Mucosa of gallbladder (tissue), 1 donor: ENCODE results near the gene TXNDC8. TPM values are rescaled to one million over a fixed set of nuclear protein-coding genes. Genes with fewer than 3 reads are reported as not detected.

Experiments used
- DNase-seq: peaks from one replicate; pipeline ENCODE4 v3.0.0-alpha.2; 2020; ENCODE audit warnings: low spot score
- total RNA-seq: library from RNA; stranded (reverse); gene quantifications from one replicate; pipeline ENCODE4 v1.2.1, GENCODE V29; 2021
- donor health status: DM: no; HTN: no; CAD: no.

Gene TXNDC8
- total RNA-seq, 1 donor from 2014 or later, result not detected

DNA sequence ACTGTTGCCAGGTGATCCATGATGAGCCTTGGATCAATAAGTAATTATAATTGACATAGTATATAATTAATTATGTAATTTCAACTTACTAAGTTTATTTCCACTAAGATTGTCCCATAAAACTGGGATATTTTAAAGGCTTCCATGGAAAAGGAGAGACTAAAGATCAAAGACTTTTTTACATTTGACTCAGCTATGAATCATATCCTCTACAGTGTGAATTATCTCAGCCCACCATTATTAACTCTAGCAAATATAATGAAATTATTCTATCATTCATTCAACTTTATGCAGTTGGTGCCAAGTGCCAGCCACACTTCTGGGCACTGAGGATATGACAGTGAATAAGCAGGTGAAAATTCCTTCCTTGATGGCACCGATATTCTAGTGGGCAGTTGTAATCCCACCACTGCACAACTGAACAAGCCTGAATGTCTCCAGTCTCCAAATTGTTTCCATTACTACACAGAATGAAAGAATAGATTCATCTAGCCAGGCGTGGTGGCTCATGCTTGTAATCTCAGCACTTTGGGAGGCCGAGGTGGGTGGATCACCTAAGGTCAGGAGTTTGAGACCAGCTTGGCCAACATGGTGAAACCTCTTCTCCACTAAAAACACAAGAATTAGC, 59.5 kb downstream of the TXNDC8 start:
- DNase-seq, result no peak

DNA sequence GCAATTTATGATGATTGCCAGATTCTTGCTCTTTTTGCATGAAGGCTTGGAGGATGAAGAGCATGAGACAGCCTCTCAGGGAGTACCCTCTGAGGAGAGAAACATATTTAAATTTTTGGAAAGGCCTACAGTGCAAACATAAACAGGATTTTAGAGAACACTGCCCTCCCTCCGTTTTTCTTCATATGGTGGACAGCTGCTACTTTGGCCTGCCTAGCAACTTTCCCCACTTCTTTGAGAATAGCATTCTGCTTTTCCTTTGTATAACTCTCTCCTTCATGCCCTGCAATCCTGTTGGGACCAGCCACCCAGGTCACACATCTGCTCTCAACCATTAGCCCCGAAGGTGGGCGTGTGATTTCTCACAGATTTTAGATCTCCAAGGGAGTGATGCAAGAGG, 60.9 kb downstream of the TXNDC8 start:
- DNase-seq, result no peak

DNA sequence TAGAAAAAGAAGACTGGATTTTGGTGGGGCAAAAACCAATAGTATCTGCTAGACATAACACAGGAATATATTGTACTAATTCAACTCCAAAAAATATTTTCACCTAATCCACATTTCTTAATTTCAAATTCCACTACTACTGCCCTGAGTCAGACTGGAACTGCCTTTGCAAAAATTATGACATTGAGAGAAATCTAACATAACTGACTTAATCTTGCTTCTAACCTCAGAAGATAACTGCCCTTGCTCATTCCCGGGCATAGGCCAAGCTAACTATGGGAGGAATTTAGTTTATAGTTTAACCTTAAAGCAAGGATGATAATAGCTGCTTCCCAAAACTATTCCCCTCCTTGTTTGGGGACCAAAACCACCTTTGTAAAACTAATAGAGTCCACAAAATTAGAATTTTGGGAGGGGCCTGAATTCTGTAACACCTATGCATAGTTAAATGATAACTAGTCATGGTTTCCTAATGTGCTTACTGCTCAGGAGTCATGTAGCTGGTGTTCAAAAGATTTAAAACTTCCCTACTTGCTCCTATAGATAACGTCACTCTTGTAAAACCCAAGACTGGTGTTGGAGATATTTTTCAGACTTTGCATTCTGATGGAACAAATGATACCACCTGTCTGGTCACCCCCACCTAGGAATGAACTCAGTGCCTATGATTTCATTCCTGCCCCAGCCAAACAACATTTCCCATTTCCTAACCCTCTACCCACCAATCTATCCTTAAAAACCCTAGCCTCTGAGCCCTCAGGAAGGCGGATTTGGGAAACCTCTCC, 67.3 kb downstream of the TXNDC8 start:
- DNase-seq, result no peak

DNA sequence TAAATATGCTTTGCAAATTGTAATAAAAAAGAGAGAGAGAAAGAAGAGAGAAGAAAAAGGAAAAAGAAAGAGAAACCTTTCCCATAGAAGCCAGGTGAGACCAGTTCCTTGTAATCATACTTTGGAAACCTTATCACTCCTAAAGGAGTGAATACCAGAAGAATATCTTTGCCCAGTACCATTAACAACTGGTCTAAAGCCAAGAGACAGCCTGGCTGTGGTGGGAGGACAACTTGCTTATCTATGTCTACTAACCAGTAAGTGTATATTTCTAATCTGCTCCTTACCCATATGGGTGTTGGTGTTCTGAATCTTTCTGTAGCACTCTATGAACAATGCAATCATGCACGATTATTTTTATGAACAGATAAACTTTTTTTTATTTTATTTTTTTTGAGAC, 70.9 kb downstream of the TXNDC8 start:
- DNase-seq, result no peak

DNA sequence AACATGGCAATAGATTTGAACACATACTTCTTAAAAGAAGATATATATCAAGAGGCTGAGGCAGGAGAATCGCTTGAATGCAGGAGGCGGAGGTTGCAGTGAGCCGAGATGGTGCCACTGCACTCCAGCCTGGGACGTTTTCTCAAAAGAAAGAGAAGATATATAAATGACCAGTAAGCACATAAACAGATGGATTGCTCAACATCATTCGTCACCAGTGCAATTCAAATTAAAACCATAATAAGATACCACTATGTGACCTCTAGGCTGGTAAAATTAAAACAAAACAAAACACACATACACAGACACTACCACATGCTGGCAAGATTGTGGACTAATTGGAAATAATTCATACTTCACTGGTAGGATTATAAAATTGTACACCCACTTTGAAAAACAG, 76.0 kb downstream of the TXNDC8 start:
- DNase-seq, result no peak

DNA sequence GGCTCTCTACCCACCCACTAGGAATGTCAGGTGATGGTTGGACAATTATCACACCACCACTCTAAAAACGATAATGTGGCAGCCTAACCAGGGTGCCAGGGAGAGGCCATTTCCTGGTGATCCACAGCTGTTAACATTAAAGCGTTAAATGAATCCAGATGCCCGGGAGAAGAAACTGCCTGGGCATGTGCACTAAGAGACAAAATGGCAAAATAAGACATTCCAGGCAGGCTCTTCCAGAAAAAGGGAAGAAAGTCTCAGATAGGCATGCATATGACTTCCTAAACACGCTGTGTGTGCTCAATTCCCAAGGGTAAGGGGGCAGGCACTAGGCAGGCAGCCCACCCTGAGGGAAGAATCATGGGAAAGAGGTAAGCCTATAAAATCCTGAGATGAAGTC, 76.8 kb downstream of the TXNDC8 start:
- no peak for DNase-seq

DNA sequence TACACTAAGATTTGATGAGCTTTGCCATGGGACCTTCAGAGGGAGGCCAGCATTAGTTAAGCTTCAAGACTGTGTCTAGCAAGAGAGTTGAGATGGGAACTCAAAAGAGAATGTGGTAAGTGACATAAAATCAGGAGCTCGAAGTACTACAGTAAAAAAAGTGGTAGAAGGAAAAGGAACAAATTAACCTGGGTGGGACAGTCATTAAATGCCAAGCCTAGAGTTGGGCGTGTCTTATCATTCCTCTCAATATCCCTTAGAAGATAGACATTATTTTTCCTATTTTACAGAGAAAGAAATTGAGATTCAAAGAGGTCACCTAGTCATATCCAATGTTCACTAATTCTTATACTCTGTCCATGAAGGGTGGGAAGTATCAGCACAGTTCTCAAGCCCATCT, 78.1 kb downstream of the TXNDC8 start:
- no peak for DNase-seq

DNA sequence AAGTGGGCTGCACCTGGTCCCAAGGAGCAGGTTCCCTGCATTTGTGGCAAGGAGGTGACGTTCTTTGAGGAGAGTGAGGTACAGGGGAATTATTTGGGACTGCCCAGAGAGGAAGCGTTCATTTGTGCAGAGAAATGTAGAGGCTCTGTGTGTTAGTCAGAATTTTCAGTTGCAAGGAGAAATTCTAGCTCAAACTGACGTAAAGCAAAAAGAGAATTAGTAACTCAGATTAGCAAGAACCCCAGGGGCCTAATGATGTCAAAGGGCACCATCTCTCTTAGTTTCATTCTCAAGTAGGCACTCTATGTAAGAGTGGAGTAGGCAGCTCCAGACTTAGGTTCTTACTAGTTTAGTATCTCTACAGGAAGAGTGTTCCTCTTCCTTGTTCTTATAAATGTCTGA, 79.0 kb downstream of the TXNDC8 start:
- no peak for DNase-seq

DNA sequence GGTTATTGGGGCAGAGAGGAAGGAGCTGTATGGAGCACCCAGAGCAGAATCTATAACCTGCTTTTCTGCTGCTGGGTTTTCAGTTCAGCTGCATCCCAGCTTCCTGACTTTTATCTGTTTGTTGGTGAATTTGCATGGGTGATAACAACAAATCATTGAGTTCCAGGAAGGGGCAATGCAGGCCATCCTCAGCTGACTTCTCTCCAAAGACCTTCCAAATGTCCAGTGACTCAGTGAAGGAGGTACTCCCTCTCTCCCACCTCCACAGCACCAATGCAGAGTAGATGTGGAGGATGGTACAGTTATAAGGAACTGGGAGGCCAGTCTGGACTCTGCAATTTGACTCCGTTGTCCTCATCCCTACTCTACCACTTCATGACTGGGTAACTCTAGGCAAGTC, 79.7 kb downstream of the TXNDC8 start:
- DNase-seq, result no peak

DNA sequence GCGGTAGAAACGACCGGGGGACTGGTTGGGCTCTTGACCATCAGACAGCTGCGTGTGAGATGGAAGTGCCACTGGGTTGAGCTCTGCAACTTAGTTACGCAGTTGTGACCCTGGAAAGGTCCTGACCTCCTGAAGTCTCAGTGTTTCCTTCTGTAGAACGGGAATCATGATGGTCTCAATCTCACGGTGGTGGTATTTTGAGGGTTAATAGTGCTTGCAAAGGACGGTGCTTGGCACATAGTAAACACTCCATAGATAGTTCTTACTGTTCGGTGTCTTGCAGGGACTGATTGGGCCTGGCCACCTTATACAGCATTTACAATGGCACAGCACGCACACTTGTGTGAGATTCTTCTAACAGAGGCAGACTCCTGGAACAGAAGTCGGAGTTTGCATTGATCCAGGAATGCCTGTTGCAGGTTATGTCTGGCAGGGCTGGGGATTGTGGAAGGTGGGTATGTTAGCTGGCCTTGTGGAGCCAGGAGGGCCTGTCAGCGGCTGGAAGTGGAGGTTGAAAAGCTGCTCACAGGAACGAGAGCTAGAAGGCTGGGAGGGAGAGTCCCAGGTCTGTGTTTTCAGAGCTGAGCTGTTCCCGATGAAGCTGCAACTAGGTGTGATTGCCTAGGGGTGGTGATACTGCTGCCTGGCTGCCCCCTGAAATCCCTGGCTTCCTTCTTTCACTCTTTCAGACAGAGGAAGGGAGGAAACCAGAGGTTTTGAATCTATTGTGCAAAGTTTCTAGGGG, 80.4 kb downstream of the TXNDC8 start:
- no peak for DNase-seq

DNA sequence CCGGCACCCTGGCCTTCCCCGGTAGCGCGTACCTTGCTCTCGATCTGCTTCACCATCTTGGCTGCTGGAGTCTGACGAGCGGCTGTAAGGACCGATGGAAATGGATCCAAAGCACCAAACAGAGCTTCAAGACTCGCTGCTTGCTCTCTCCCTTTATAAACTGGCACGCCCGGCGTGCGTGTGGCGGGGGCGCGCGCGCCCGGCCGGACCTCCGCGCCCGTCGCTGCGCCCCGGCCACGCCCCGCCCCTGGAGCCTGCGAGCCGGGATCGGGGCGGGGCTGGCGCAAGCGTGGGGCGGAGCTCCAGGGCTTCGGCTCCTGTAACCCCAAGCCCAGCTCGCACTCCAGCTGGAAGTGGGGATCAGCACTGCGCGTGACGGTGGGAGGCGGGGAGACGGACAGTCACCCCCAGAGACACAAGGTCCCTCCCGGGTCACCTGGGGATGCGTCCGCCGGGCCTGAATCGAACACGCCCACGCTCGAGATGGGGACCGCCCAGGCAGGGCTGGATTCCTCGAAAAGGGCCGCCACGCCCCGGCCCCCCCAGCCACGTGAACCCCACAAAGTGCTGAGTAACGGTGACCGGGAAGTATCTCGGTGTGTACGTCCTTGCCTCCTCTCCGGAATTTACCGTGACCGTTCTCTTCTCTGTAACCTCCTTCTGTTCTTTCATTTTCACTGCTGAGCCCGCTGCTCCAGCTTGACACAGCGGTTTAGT, 81.1 kb downstream of the TXNDC8 start, which contains the start of gene TXN:
TSS of gene TXN (minus strand) at position 128 of the 717 bp plus-strand sequence. CDS start at position 56, 72 bp downstream.
- peak; percentile 89 for DNase-seq

DNA sequence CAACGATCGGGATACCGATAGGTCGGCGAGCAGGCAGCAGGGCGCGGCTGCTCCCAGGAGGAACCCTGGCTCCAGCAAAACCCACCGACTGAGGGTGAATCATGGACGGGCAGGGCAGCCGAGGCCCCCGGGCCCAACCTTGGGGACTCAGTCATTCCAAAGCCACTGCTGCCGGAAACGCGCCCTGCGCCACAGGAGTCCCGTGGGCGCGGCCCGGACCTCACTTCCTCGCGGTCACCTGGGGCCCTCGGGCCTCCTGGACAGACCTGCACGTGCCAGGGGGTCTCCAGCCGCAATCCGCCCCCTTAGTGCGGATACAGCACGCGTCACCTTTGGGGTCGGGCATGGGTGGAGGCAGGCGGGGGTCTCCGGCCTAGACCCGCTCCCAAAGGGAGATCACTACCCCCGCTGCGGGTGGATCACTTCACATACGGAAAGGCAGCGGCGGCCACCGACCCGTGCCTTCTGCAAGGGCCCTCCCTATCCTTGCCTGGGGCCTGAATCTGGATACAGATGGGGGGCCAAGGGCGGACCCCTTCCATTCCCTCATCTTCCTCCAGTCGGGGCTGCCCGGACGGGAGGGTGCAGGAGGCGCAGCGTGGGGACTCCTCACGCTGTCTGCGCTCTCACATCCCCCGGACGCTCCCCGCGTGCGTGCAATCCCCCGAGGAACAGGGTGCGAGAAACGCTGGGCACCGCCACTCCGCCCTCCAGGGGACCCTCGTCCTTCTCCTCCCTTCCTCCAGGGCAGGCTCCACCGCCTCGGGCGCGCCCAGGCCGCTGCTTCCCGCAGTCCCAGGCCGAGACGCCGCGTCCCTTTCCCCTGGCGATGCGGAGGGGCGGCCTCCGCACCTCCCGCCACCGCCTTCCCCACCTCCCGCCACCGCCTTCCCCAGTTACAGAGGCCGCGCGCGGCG, 81.9 kb downstream of the TXNDC8 start:
- DNase-seq, result peak; percentile 49

DNA sequence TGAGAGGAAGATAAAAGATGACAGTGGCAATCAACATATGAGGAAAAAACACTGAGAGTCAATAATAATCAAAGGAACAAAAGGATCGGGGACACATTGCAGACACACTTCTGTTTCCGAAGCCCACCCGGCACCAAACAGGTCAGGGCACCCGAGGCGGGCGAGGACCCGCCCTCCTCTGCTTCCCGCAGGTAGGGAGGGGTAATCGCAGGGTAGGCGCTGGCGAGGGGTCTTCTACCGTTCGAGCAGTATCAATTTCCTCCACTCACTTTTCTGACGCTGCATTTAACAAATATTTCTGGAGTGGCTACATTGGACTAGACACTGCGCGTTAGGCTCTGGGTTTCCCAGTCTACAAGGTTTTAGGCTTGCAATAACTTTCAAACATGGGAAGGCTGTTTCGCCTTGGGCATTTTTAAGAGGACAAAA, 82.6 kb downstream of the TXNDC8 start:
- DNase-seq, result no peak

DNA sequence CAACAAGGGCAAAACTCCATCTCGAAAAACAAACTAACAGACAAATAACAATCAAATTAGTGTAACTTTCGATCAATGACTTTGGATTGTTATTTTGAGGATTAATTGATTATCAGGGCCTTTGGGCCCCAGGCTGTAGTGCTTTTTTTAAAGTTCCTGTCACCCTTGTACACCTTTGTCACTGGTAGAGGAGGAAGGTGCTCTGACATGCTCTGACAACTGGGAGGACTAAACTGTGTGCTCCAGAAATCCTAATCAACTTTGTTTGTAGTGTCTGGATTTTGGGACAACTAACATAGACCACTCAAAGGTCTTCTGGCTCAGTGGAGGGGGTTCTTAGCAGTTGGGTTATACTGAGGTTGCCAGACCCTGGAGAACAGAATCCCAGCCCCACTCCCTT, 83.2 kb downstream of the TXNDC8 start:
- no peak for DNase-seq

Other genes with a start within 250 kb of the TXNDC8 start
- gene C9orf152, start 129.7 kb downstream of the TXNDC8 start, total RNA-seq, result 44.4 TPM
- gene TXN, start 81.4 kb downstream of the TXNDC8 start, total RNA-seq, result 158 TPM
- gene SVEP1, start 241.9 kb upstream of the TXNDC8 start, total RNA-seq, result 13.1 TPM